Measurements from ENCODE around the gene MED12L.

Gene MED12L

DNA sequence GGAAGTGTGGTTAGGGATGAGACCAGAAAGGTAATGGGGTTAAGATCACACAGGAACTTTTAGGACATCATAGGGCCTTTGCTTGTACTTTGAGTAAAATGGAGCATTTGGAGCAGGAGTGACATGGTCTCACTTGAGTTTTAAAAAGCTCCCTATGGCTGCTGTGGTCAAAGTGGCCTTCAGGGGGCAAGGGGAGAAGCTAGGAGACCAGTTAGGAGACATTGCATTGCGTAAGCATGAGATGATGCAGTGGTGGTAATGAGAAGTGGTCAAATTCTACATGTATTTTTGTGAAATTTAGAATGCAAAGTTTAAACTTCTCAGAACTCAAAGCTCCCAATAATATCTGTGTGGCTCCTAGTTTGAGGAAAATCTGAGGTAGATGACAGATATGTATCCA lies 27.9 kb downstream of the MED12L start:
- no peaks in the 10 kb centered on the region for H3K27me3 ChIP-seq (ENCODE audit: low read depth, low read length)
- no peak overlapping the region for H3K4me3 ChIP-seq (ENCODE audit: low read depth in 1 of 2, low read length in 2 of 2)
- no peaks in the 10 kb centered on the region for H3K4me1 ChIP-seq (ENCODE audit: control insufficient read depth in 1 of 2, insufficient read depth in 2 of 2, low read length in 2 of 2)
- H3K36me3 ChIP-seq (ENCODE audit: control insufficient read depth in 1 of 2, insufficient read depth in 2 of 2, low read length in 2 of 2) = no peaks in the 10 kb centered on the region
- no peaks in the 10 kb centered on the region for H3K9me3 ChIP-seq (ENCODE audit: control insufficient read depth in 1 of 2, low read length in 2 of 2)
- no peak overlapping the region for H3K27ac ChIP-seq (ENCODE audit: low read length)

DNA sequence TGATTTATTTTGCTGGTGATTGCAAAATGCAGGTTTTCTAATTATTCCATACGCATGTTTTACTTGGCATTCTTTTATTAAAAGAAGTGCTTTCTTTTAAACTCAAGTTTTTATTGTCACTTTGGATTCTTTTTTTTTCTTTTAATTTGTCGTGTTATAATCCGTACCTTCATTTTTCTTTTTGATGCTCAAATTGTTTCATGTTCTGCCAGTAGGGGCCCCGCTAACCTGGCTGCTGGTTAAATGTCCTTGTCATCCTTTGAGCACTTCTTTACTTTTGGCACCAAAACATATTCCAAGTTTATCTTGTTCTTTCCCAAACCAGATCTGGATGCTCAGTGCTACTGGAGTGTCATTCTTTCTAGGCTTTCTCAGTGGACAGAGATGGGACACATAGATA lies 31.6 kb downstream of the MED12L start:
- Histone ChIP-seq H3K27me3 (ENCODE audit: low read depth, low read length) (no peaks in the 10 kb centered on the region), H3K27ac (ENCODE audit: low read length) (no peak overlapping the region), H3K36me3 (ENCODE audit: control insufficient read depth in 1 of 2, insufficient read depth in 2 of 2, low read length in 2 of 2) (no peaks in the 10 kb centered on the region), H3K9me3 (ENCODE audit: control insufficient read depth in 1 of 2, low read length in 2 of 2) (no peaks in the 10 kb centered on the region), H3K4me3 (ENCODE audit: low read depth in 1 of 2, low read length in 2 of 2) (no peak overlapping the region), H3K4me1 (ENCODE audit: control insufficient read depth in 1 of 2, insufficient read depth in 2 of 2, low read length in 2 of 2) (no peaks in the 10 kb centered on the region)

DNA sequence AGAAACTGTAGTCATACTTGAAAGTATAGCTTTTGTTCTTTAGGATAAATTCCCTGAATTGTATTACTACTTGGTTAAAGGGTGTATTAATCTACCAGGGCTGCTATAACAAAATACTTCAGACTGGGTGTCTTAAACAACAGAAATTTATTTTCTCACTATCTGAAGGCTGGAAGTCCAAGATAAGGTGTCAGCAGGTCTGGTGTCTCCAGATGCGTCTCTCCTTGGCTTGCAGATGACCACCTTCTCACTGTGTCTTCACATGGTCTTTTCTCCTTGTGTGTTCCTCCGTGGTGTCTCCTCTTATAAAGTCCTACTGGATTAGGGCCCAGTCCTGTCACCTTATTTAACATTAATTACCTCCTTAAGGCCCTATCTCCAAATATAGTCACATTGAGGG lies 33.7 kb downstream of the MED12L start:
- Histone ChIP-seq H3K27me3 (ENCODE audit: low read depth, low read length) (no peaks in the 10 kb centered on the region), H3K27ac (ENCODE audit: low read length) (no peak overlapping the region), H3K4me3 (ENCODE audit: low read depth in 1 of 2, low read length in 2 of 2) (no peak overlapping the region), H3K4me1 (ENCODE audit: control insufficient read depth in 1 of 2, insufficient read depth in 2 of 2, low read length in 2 of 2) (no peaks in the 10 kb centered on the region), H3K36me3 (ENCODE audit: control insufficient read depth in 1 of 2, insufficient read depth in 2 of 2, low read length in 2 of 2) (no peaks in the 10 kb centered on the region), H3K9me3 (ENCODE audit: control insufficient read depth in 1 of 2, low read length in 2 of 2) (no peaks in the 10 kb centered on the region)

DNA sequence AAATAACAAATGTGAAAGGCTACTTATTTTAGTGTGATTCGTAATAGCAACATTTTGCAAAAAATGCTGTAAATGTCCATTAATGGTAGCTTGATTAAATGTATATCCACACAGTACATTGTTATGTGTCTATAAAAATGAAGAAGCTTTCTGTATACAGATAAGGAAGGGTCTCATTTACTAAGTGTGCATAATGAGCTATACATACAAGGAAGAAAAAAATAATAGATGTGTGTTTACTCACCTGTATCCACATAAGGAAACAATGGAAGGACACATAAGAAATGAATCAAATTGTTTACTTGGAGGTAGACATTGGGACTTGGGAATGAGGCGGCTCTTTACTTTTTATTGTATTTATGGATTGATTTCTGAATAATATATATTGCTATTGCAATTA lies 34.9 kb downstream of the MED12L start:
- Histone ChIP-seq H3K36me3 (ENCODE audit: control insufficient read depth in 1 of 2, insufficient read depth in 2 of 2, low read length in 2 of 2) (no peaks in the 10 kb centered on the region), H3K27me3 (ENCODE audit: low read depth, low read length) (no peaks in the 10 kb centered on the region), H3K9me3 (ENCODE audit: control insufficient read depth in 1 of 2, low read length in 2 of 2) (no peaks in the 10 kb centered on the region), H3K4me3 (ENCODE audit: low read depth in 1 of 2, low read length in 2 of 2) (no peak overlapping the region), H3K27ac (ENCODE audit: low read length) (no peak overlapping the region), H3K4me1 (ENCODE audit: control insufficient read depth in 1 of 2, insufficient read depth in 2 of 2, low read length in 2 of 2) (no peaks in the 10 kb centered on the region)

DNA sequence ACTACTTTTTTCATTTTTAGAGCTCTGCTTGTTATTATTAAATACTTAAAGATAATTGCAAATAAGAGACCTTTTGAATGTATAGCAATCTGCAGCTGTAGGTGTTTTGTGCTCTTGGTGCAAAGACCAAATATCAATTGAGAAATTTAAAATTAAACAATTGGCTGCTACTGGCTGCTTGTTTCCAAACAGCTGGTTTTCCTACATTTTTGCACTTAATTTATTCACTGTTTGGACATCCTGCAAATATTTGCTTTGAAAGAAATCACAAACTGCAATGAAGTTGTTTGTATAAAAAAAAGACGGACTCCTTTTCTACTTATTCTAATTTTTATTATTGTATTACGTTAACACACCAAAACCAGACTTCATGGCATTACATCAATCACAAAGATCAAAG lies 35.6 kb downstream of the MED12L start:
- no peaks in the 10 kb centered on the region for H3K27me3 ChIP-seq (ENCODE audit: low read depth, low read length)
- no peaks in the 10 kb centered on the region for H3K36me3 ChIP-seq (ENCODE audit: control insufficient read depth in 1 of 2, insufficient read depth in 2 of 2, low read length in 2 of 2)
- no peak overlapping the region for H3K4me3 ChIP-seq (ENCODE audit: low read depth in 1 of 2, low read length in 2 of 2)
- H3K9me3 ChIP-seq (ENCODE audit: control insufficient read depth in 1 of 2, low read length in 2 of 2) = no peaks in the 10 kb centered on the region
- no peaks in the 10 kb centered on the region for H3K4me1 ChIP-seq (ENCODE audit: control insufficient read depth in 1 of 2, insufficient read depth in 2 of 2, low read length in 2 of 2)
- no peak overlapping the region for H3K27ac ChIP-seq (ENCODE audit: low read length)

DNA sequence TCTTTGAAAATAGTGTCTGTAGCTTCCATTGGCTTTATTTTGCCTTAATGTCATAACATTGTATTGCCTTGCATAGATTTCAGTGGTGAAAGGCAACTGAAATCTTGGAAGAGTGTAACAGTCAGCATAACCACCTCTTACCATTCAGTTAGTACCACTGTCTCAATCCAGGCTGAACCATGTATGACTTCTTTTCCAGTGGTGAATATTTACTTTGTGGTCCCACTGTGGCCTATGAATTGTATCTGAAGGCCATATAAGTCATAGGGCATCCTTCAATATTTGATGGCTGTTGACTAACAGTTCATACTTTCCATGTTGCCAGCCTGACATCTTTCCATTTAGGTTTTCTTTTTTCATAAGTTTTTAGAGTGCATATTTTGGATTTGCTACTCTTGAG lies 38.4 kb downstream of the MED12L start:
- Histone ChIP-seq H3K36me3 (ENCODE audit: control insufficient read depth in 1 of 2, insufficient read depth in 2 of 2, low read length in 2 of 2) (no peaks in the 10 kb centered on the region), H3K27ac (ENCODE audit: low read length) (no peak overlapping the region), H3K4me1 (ENCODE audit: control insufficient read depth in 1 of 2, insufficient read depth in 2 of 2, low read length in 2 of 2) (no peaks in the 10 kb centered on the region), H3K27me3 (ENCODE audit: low read depth, low read length) (no peaks in the 10 kb centered on the region), H3K4me3 (ENCODE audit: low read depth in 1 of 2, low read length in 2 of 2) (no peak overlapping the region), H3K9me3 (ENCODE audit: control insufficient read depth in 1 of 2, low read length in 2 of 2) (no peaks in the 10 kb centered on the region)

DNA sequence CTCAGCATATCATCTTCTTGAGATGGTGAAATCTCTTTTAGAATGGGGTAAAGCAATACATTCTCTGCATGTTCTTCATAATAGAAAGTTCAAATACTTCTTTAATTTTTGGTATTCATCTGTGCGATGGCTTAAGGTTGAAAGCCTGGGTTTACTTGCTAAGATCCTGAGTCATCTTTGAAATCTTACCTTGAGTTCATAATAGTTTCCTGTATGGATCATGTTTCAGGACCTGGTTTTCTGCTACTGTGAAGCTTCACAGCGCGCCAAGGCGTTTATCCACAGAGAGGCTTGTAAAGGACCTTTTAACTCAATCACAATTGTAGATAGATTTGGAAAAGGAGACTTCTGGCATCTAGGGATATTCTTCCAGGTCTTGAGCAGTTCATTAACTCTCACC lies 39.0 kb downstream of the MED12L start:
- no peaks in the 10 kb centered on the region for H3K9me3 ChIP-seq (ENCODE audit: control insufficient read depth in 1 of 2, low read length in 2 of 2)
- H3K4me1 ChIP-seq (ENCODE audit: control insufficient read depth in 1 of 2, insufficient read depth in 2 of 2, low read length in 2 of 2) = no peaks in the 10 kb centered on the region
- H3K27ac ChIP-seq (ENCODE audit: low read length) = no peak overlapping the region
- H3K27me3 ChIP-seq (ENCODE audit: low read depth, low read length) = no peaks in the 10 kb centered on the region
- H3K36me3 ChIP-seq (ENCODE audit: control insufficient read depth in 1 of 2, insufficient read depth in 2 of 2, low read length in 2 of 2) = no peaks in the 10 kb centered on the region
- H3K4me3 ChIP-seq (ENCODE audit: low read depth in 1 of 2, low read length in 2 of 2) = no peak overlapping the region

DNA sequence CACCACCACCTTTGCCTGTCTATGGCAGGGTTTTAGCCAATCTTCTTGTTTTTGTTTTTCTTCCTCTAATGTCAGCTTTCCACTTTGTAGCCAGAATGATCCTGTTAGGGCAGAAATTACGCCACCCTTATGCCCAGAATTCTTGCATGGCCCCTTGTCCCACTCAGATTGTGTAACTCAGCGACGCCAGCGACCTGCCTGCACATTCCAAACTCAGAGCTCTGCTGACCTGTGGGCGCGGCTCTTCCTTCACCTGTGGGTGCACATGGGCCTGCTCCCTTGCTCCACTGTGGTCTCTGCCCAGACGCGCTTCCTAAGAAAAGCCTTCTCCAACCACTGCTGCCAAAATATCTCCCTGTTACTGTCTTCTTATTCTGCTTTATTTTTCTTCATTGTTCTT lies 45.0 kb downstream of the MED12L start:
- H3K4me1 ChIP-seq (ENCODE audit: control insufficient read depth in 1 of 2, insufficient read depth in 2 of 2, low read length in 2 of 2) = no peaks in the 10 kb centered on the region
- H3K27ac ChIP-seq (ENCODE audit: low read length) = no peak overlapping the region
- H3K4me3 ChIP-seq (ENCODE audit: low read depth in 1 of 2, low read length in 2 of 2) = no peak overlapping the region
- H3K27me3 ChIP-seq (ENCODE audit: low read depth, low read length) = no peaks in the 10 kb centered on the region
- H3K36me3 ChIP-seq (ENCODE audit: control insufficient read depth in 1 of 2, insufficient read depth in 2 of 2, low read length in 2 of 2) = no peaks in the 10 kb centered on the region
- H3K9me3 ChIP-seq (ENCODE audit: control insufficient read depth in 1 of 2, low read length in 2 of 2) = no peaks in the 10 kb centered on the region

DNA sequence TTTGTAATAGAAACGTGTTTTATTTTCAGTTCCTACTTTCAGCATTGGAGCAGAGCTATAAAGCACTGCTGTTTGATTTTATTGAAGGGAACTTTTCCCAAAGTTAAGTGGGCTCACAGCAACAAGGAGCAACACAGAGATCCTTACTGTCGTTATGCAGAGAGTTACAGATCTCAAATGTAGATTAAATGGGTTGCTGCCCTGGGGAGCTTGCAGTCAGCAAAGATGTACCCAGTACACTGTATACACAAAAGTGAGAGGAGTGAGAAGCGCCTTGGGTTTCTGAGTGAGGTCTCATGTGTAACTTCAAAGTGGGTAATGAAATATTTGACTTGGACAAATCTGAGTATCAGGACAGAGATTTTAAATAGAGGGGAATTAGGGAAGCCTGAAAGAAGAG lies 47.7 kb downstream of the MED12L start:
- no peaks in the 10 kb centered on the region for H3K36me3 ChIP-seq (ENCODE audit: control insufficient read depth in 1 of 2, insufficient read depth in 2 of 2, low read length in 2 of 2)
- H3K4me1 ChIP-seq (ENCODE audit: control insufficient read depth in 1 of 2, insufficient read depth in 2 of 2, low read length in 2 of 2) = no peaks in the 10 kb centered on the region
- no peaks in the 10 kb centered on the region for H3K27me3 ChIP-seq (ENCODE audit: low read depth, low read length)
- H3K4me3 ChIP-seq (ENCODE audit: low read depth in 1 of 2, low read length in 2 of 2) = no peak overlapping the region
- no peak overlapping the region for H3K27ac ChIP-seq (ENCODE audit: low read length)
- H3K9me3 ChIP-seq (ENCODE audit: control insufficient read depth in 1 of 2, low read length in 2 of 2) = no peaks in the 10 kb centered on the region

DNA sequence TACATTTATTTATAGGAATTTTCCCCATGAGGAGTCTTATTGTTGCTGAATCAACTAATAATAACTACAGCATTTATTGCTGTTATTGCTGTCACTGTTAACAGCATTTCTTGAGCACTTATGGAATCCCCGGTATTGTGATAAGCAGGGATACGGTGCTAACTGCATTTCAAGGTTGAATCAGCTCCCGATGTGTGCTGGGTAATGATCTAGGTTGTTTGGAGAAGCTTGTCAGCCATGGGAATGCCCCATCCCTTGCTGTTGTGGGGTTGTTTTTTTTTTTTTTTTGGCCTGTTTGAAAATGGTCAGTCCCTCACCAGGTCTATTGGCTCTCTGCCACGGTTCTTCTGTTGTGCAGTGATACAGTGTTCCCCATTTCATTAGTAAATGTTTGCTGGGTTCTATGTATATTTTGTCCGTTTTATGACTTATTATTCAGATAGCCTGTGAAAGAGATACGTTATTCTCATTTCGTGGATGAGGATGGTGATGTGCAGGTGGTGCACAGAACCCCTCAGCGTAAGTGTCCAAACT lies 48.5 kb downstream of the MED12L start:
- H3K36me3 ChIP-seq (ENCODE audit: control insufficient read depth in 1 of 2, insufficient read depth in 2 of 2, low read length in 2 of 2) = no peaks in the 10 kb centered on the region

DNA sequence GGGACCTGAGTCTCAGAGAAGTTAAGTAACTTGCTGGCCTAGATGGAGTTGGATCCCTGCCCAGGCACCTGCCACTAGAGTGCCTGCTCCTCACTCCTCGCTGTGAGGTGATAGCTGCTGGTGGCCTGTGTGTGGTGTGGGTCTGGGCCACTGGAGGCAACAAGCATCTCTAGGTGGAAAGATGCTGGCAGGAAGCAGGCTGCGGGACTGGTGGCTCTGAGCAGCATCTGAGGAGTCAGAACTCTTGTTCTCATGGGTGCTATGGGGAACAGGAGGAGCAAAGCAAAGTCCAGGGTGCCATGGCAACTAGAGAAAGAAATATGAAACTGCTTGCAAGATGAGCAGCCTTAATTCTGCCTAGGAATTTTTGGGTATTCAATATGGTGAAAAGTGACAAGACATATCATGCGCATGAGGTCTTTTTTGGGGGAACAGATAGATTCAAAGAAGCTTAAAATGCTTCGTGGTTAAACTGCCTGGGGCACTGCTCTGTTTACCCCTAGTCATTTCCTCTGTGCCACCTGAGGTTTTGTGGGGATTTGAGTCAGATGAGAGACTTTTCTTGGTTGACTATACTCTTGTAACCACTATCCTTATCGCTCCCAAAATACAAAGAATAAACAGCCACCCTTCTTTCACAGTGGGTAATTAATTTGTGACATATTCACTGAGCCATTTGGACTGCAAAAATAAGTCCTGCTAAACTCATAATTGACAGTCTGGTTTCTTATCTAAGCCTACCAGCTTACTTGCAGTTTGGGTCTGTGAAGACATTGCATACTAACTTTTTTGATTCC lies 50.3 kb downstream of the MED12L start:
- no peaks in the 10 kb centered on the region for H3K36me3 ChIP-seq (ENCODE audit: control insufficient read depth in 1 of 2, insufficient read depth in 2 of 2, low read length in 2 of 2)
- no peaks in the 10 kb centered on the region for H3K27me3 ChIP-seq (ENCODE audit: low read depth, low read length)
- no peaks in the 10 kb centered on the region for H3K4me1 ChIP-seq (ENCODE audit: control insufficient read depth in 1 of 2, insufficient read depth in 2 of 2, low read length in 2 of 2)
- no peak overlapping the region for H3K27ac ChIP-seq (ENCODE audit: low read length)
- H3K4me3 ChIP-seq (ENCODE audit: low read depth in 1 of 2, low read length in 2 of 2) = no peak overlapping the region
- no peaks in the 10 kb centered on the region for H3K9me3 ChIP-seq (ENCODE audit: control insufficient read depth in 1 of 2, low read length in 2 of 2)

More for the DNA sequence above, 48.5 kb downstream of the MED12L start:
- Histone ChIP-seq H3K27ac (ENCODE audit: low read length) (no peak overlapping the region), H3K4me1 (ENCODE audit: control insufficient read depth in 1 of 2, insufficient read depth in 2 of 2, low read length in 2 of 2) (no peaks in the 10 kb centered on the region), H3K27me3 (ENCODE audit: low read depth, low read length) (no peaks in the 10 kb centered on the region), H3K4me3 (ENCODE audit: low read depth in 1 of 2, low read length in 2 of 2) (no peak overlapping the region), H3K9me3 (ENCODE audit: control insufficient read depth in 1 of 2, low read length in 2 of 2) (no peaks in the 10 kb centered on the region)

DNA sequence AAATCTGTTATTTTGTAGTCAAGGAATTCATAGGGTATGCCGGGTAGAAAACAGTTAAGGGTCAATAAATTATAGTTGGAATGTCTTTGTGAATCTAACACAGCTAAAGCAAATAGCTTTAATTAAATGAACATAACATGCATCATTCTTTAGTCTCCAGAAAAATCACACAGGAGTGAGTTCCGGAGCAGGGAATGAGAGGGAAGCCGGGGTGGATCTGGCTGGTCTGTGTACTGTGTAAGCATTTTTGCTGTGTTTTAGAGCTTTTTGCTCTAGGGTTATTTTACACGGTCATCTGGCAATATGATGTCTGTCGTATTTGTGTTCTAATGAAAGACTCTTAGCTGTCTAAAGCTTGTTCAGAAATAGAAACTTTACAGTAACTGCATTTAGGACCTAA lies 57.5 kb downstream of the MED12L start:
- peaks cover 3 to 8% of the 10 kb centered on the region in 2 donors for H3K4me1 ChIP-seq (ENCODE audit: control insufficient read depth in 1 of 2, insufficient read depth in 2 of 2, low read length in 2 of 2)
- H3K27me3 ChIP-seq (ENCODE audit: low read depth, low read length) = no peaks in the 10 kb centered on the region
- no peaks in the 10 kb centered on the region for H3K36me3 ChIP-seq (ENCODE audit: control insufficient read depth in 1 of 2, insufficient read depth in 2 of 2, low read length in 2 of 2)
- H3K4me3 ChIP-seq (ENCODE audit: low read depth in 1 of 2, low read length in 2 of 2) = no peak overlapping the region
- H3K27ac ChIP-seq (ENCODE audit: low read length) = no peak overlapping the region
- no peaks in the 10 kb centered on the region for H3K9me3 ChIP-seq (ENCODE audit: control insufficient read depth in 1 of 2, low read length in 2 of 2)

Data from muscle layer of duodenum (tissue), 2 donors.